GM11168 (cell line): ENCODE measurements around the gene BTNL9.
"Not testable (repeated sequence)": the region's sequence is repeated elsewhere in the genome, so short reads cannot be mapped to it uniquely, and the experiment has no call there.

Experiments
- in situ Hi-C: fragments of 300-500 bp; cut with MboI; formaldehyde crosslinking; loops from one replicate; pipeline ENCODE4 v1.12.0; 2022; ENCODE audit warnings: low sequenced_read_pairs; ENCODE audit not compliant: unreplicated experiment

Gene BTNL9

DNA sequence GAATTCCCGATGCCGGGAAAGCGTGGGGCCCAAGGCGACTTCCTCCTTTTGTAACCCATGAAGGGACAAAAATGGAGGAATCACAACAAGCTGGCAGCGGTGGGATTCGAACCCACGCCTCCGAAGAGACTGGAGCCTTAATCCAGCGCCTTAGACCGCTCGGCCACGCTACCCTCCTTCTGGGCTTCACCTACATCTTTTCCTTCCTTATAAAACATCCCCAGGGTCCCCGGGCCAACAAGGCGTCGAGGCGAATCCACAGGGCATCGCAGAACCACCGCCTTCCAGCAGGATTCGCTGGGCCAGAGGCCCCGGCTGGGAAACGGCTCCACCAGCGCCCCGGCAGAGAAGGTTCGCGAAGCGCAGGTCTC is 57.3 kb downstream of the BTNL9 start:
- in situ Hi-C loops: not testable (repeated sequence)

DNA sequence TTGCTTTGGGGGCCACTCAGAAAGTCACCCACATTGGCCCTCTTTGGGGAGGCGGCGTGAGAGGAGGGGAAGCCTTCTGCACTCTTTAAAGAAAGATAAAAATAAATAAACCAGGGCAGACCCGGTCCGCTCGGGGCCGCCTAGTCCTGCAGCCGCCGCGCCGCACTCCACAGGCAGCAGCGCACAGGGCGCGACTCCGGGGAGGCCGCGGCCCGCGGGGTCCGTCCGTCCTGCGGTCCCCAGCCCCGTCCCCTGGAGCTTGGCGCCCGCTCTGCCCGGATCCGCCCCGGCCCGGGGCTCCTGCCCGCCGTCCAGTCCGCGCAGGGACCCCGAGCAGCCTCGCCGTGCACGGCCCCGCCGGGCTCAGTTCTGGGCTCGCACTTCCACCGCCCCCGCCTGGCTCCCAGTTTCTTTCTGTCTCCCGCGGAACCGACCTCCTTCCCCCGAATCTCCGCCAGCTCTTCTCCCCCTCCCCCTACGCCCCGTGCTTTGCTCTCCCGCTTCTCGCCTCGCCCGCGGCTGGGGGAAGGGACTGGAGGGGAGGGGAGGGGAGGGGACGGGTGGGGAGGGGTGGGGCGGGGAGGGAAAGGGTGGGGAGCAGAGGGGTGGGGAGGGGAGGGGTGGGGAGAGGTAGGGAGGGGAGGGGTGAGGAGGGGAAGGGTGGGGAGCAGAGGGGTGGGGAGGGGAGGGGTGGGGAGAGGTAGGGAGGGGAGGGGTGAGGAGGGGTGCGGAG is 57.9 kb downstream of the BTNL9 start:
- in situ Hi-C loops: not testable (repeated sequence)

DNA sequence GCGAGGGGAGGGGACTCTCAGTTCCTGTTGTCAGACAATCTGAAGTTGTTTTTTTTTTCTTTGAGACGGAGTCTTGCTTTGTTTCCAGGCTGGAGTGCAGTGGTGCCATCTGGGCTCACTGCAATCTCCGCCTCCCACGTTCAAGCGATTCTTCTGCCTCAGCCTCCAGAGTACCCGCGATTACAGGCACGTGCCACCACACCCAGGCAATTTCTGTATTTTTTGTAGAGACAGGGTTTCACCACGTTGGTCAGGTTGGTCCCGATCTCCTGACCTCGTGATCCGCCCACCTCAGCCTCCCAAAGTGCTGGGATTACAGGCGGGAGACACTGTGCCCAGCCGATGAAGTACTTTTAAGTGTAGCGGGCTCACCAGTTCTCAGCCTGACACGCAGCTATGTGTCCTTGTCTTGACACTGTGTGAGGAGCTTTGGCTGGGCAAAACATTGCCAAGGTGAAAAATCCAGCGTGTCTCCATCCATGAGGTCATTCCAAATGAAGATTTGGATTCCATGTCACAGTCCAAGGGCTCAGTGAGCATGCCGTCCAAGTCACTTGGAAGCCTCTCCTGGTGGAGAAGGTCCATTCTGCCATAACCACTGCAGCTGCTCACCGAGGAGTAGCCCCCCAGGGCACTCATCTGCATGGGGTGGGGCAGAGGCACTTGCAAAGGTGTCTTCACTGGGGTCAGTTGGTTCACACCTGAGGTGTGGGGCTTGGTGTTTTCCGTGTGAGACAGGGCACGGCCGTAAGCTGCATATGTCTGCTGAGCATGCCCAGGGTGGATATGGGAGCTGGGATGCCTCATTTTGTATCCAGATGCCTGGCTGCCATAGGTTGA is 58.9 kb downstream of the BTNL9 start:
- in situ Hi-C loops: no loop called here

DNA sequence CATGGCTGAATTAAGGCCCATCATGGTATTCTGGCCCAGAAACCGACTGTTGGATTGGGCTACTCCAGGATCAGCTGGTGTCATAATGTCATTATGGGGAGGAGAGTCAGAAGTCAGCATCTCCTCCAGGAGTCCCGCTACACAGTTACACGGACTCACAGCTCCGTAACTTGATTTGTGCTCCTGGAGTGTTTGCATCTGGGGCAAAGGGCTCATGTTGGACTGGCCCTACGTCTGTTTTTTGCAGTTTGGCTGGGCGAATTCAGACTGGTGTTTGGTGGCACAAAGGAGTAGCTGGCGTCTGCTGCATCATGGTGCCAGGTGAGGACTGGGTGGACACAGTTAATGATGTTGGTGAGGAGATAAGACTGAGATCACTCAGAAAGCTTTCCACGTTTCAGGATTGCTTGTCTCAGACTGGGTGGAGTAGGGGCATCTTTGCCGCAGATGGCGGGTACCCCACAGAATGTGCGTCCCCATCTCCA is 59.6 kb downstream of the BTNL9 start:
- in situ Hi-C loops: loop anchor here (5.0 kb wide), 1 partner anchor 83 kb away; no protein-coding TSS in a partner anchor

DNA sequence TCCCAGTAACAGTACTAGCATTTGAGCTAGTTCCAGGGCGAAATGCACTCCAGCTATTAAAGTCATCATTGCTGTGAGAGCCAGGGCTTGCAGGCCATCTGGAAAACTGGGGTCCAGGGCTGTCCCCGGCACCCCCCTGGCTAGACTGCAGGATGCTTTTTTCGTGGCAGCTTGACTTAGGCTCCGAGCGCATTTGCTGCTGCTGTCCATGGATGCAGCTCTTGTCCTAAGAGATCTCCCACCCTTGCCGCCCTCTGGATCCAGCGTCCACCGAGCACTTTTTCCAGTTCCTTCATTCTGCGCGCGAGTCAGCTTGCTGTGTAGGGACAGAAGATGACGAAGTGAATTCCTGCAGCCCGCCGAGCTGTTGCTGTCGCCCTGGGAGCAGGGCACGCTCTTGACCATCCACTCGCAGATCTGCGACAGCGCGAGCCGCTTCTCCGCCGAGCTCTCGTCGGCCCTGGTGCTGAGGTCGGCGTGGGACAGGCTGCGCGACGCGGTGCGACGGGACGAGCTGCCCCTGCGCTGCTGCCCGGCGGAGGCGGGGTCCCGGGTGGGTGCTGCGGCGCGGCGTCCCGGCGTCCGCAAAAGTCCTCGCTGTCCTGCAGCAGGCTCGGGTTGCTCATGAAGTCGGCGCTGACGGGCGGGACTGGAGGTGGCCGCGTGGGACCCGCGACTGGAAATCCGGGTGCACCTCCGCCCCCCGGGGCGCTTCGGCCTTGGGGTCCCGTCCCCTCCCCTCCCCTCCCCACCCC is 60.2 kb downstream of the BTNL9 start:
- in situ Hi-C loops: loop anchor here (5.0 kb wide), 1 partner anchor 82 kb away; no protein-coding TSS in a partner anchor

DNA sequence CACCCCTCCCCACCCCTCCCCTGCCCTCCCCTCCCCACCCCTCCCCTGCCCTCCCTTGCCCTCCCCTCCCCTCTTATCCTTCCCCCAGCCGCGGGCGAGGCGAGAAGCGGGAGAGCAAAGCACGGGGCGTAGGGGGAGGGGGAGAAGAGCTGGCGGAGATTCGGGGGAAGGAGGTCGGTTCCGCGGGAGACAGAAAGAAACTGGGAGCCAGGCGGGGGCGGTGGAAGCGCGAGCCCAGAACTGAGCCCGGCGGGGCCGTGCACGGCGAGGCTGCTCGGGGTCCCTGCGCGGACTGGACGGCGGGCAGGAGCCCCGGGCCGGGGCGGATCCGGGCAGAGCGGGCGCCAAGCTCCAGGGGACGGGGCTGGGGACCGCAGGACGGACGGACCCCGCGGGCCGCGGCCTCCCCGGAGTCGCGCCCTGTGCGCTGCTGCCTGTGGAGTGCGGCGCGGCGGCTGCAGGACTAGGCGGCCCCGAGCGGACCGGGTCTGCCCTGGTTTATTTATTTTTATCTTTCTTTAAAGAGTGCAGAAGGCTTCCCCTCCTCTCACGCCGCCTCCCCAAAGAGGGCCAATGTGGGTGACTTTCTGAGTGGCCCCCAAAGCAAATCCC is 61.1 kb downstream of the BTNL9 start:
- in situ Hi-C loops: loop anchor here (5.0 kb wide), 1 partner anchor 81 kb away; no protein-coding TSS in a partner anchor

DNA sequence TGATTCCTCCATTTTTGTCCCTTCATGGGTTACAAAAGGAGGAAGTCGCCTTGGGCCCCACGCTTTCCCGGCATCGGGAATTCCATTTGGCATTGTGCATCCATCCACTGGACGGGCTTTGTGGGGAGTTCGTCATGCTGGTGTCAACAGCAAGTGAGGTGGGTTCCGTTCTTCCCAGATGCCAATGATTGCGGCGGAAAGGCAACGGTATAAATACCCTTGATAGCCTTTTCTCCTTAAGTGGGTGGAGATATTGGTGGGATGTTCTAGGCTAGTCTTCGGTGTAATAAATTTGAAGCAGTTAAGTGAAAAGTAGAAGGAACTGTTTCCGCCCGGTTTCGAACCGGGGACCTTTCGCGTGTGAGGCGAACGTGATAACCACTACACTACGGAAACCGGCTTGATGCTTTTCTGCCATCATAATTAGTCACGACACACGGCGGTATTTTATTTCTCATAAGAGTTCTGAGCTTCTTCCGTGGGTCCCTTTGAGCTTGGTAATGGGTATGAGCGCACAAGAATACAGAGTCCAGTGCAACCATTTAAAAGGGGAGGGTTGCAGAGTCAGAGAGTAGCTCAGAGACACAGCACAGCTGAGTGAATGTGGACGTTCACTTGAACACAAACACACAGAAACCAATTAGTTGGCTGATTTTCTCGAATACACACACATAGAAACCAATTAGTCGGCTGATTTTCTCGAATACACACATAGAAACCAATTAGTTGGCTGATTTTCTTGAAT is 62.0 kb downstream of the BTNL9 start:
- in situ Hi-C loops: loop anchor here (5.0 kb wide), 1 partner anchor 80 kb away; no protein-coding TSS in a partner anchor

DNA sequence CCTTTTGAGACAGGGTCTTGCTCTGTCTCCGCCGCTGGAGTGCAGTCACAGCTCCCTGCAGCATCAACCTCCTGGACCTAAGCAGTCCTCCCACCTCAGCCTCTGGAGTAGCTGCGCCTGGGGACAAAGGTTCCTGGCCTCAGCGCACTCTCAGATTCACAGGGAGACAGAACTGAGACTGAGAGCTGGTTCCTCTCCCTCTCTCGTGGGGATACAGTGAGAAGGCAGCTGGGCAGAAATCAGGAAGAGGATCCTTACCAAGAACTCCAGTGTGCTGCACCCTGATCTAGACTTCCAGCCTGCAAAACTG is 64.1 kb downstream of the BTNL9 start:
- in situ Hi-C loops: loop anchor here (5.0 kb wide), 1 partner anchor 78 kb away; no protein-coding TSS in a partner anchor

DNA sequence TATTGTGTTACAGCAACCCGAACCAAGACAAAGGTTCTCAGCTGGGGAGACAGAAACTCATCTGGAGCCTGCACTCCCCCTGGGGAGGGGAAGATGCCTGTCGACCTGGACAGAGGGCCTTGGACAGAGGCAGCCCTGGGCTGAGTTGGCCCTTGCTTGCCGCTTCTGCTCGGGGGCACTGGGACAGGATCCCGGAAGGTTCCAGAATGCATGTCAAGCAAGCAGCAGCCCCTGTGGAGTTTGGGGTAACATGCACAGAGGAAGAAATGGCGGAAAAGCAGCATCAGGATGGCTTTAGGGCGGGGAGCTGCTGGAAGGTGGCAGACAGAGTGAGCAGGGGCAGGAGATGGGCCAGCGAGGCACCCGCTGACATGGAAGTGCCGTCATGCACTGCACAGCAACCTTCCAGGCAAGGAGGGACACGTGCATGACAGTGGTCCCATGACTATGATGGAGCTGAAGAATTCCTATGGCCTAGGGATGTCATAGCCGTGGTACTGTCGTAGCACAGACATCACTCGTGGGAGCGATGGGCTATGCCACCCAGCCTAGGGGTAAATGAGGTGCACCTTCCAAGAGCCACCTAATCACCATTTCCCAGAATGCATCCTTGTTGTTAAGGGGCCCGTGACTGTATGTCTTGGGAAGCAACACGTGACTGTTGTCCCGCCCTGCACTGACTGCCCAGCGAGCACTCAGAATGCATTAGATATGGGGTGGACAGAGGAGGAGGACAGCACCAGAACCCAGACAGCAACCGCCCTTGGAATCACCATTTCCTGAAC is 64.7 kb downstream of the BTNL9 start:
- in situ Hi-C loops: loop anchor here (5.0 kb wide), 1 partner anchor 78 kb away; no protein-coding TSS in a partner anchor

DNA sequence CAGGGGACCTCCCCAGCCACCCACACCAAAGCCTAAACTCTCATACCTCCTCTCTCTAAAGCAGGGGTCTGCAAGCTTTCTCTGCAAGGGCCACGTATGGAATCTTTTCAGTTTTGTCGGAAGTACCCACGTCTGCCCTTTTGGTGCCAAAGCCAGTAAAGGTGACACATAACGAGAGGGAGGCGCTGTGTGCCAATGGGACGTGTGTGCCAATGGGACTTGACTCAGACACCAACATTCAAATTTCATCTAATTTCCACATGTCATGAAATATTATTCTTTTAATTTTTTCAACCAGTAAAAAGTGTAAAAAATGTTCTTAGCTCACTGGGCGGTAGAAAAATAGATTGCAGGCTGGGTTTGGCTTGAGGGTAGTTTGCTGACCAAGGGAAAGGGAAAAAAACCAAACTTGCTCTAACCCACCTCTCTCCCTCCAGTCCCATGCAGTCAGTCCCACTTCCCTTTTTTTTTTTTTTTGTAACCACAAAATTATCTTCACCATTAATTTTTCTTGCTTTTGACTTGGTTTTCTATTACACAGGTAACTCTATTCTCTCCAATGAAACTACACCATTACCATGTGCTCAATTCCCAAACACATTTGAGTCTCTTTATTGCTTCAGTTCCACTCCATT is 65.4 kb downstream of the BTNL9 start:
- in situ Hi-C loops: no loop called here

DNA sequence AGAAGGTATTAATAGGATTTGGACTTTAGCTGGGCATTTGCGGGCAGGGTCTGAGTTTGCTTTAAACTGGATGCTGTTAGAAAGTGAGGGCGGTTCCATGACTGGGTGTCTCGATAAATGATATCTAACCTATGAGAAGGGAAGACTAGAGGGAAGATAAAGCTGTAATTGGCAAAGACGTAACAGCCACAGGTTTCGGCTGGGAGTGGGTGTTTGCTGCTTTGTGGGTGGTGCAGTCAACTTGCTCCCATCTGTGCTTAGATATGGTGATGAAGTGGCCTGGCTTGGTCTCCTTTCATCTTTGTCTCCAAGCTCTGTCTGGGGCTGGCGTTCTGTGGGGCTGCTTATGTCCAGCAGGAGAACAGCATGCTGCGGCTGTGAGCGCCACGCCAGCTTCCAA is 67.6 kb downstream of the BTNL9 start:
- in situ Hi-C loops: no loop called here

DNA sequence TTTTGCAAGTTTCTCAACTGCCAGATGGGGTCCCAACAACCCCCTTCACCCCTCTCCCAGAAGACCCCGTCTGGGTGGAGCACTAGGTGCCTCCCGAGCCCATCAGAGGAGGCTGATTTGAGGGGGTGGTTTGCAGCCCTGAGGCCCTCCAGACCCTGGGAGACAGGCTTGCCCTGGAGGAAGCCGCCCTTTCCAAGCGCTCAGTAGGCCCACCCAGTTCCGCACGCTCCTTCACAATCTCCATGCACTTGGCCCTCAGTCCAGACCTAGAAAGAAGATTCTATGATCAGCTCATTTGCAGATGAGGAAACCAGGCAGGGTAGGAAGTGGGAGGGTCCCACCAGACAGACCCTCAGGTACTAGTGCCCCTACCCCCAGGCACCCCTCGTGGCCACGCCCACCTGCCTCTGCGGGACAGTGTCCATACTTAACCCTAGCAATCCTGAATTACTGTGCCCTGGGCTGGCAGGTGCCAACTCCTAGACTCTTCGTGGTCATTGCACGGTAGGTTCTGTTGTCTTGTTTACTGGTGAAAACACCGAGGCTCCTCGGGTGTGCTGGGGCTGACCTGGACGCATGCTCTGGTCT is 68.6 kb downstream of the BTNL9 start:
- in situ Hi-C loops: no loop called here

DNA sequence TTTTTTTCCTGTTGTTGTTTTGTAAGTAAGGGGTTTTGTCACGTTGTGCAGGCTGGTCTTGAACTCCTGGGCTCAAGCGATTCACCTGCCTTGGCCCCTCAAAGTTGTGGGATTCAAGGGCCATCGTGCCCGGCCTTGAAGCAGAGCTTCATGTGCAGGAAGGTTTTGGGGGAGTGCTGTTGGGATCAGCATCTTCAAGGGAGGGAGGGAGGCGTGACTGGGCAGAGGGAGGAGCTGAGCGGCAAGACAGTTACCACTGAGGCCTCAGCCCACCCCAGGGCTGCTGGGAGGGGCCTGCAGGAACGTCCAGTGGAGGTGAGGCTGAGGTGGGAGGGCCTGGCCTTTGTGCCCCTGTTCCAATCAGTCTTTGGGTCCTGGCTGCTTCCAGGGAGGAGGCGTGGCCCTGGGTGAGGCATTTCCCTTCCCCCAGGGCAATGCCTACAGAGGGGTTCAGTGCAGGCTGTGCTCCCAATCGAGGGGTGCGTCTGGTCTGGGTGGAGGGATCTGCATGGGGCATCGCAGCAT is 69.5 kb downstream of the BTNL9 start:
- in situ Hi-C loops: no loop called here

DNA sequence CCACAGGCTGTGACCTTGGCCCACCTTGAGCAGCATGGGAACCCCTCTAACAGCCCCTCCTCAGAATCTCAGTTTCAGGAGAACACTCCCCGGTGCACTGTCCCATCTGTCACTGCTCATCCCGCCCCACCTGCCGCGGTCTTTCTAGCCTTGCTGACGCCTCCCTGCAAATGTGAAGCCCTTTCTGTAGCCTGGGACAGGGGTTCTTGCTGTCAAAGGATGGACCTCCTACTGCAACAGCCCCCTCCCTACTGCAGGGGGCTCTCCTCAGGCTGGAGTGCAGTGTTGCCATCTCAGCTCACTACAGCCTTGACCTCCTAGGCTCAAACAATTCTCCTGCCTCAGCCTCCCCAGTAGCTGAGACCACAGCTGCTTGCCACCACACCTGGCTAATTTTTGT is 70.9 kb downstream of the BTNL9 start:
- in situ Hi-C loops: no loop called here
